HG03196 (cell line): ENCODE data around the gene MARCO.

Source experiments
- ATAC-seq: cut with Tn5 transposase; IDR thresholded peaks from one replicate; pipeline ENCODE4 v1.9.1; 2021; ENCODE audit not compliant: unreplicated experiment

Gene MARCO

DNA sequence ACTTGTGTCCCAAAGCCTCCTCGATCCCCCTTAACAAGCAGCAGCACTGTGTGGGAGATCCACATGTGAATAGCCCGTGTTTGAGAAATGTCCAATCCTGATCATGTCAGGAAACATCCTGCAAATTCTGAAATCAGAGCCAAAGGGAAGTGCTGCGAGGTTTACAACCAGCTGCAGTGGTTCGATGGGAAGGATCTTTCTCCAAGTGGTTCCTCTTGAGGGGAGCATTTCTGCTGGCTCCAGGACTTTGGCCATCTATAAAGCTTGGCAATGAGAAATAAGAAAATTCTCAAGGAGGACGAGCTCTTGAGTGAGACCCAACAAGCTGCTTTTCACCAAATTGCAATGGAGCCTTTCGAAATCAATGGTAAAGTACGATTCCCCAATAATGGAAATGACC lies at the start of gene MARCO:
TSS of gene MARCO (plus strand) at position 164 of the 400 bp plus-strand sequence. CDS start at position 271, 107 bp downstream.
- ATAC-seq = no peak

- no peak for ATAC-seq
Observed at GRCh38 chr2:118893100-118893499, 48.9 kb upstream of the MARCO start.

DNA sequence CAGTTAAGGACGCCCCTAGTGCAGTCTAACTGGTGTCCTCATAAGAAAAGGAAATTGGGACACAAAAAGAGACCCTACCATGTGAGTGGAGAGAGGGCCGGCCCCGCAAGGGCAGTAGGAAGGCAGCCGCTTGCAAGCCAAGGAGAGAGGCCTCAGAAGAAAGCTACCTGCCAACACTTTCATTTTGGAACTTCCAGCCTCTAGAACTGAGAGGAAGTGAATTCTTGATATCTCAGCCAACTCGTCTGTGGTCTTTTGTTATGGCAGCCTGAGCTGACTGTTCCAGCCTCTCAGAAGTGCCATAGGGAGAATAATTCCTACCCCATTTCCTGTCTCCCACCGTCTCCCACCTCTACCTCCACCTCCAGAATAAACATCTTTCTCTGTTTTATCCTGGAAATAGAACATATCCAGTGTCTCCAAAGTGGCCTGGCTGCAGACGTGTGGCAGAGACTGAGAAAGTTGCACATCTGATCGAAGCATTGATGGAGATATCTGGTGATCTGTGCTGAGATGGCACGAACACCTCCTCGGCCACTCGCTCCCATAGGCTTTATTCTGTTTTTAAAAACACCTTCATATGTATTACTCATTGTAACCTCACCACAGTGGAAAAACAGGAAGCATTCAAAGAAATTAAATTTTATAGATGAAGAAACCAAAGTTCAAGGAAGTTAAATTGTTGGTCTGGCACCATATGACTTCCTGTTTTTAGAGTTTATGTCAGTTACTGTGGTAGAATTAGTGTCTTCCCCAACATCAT lies 39.5 kb upstream of the MARCO start:
- no peak for ATAC-seq

DNA sequence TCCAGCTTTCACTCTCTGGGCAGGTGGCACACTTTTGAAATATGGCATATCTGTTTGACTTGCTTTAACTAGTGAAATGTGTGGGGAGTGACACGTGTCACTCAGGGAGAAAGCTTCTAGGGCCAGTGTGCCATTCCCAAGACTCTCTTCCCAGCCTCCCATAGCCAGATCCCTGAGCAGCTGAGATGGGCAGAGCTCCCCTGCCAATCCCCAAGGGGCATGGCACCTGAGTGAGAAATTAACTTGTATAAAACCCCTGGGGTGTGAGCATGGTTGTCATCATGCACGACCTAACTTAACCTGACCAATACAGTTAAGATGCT lies 39.0 kb upstream of the MARCO start:
- ATAC-seq = no peak

DNA sequence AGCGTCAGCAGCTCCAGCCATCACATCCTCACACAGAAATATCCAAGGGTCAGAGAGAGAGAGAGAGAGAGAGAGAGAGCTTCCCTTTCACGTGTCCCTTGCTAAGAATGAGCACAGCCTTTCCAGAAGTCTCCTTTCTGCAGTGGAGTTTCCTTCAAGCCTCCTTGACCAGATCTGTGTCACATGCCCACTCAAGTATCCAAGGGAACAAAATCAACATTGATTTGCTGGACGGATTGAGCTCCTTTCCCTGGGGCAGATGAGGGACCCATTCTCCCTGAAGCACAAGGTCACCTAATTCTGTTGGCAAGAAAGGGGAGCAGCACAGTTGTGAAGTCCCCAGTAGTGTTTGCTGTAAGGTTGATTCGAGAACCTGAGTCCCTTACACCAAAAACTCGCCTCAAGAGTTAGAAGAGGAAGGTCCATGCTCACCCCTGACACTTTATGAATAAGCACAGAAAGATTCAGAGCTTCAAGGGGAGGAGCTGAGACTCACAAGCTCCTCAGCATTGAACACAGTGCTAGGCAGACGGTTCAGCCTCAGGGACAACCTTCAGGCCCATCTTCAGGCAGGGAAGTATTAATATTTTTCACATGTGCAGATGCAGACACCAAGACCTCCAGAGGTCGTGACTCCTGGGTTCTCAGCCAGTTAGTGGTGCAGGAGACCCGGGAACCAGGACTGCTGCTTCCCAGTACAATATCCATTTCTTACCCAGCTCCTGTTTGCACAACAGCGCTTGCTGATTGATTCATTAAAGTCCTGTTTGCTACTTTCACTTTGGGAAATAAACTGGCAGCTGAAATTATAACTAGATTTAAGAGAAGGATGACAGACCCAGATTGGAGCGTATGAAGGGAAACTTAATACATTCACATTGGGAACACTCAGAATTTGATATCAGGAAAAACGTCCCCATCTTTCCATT lies 38.2 kb upstream of the MARCO start:
- ATAC-seq = no peak

GRCh38 chr2:118905206-118905605 lies 36.8 kb upstream of the MARCO start:
- no peak for ATAC-seq

DNA sequence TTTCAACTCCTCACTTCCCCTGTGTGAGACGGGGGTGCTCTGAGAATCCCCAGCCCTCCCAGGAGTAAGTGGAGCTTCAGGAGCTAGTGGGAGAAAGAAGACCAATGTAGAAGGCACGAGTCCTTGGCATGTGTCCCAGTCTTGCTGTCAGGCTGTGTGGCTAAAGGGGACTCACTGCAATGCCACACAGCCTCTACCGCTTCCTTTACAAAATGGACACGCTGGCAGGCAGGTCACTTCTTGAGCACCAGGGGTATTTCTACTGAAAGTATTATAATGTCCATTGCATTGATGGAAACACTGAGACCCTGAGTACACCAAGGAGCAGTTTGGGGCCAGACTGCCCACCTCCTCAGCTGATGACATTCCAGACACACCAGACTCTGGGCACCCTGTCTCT lies 35.8 kb upstream of the MARCO start:
- ATAC-seq = no peak

DNA sequence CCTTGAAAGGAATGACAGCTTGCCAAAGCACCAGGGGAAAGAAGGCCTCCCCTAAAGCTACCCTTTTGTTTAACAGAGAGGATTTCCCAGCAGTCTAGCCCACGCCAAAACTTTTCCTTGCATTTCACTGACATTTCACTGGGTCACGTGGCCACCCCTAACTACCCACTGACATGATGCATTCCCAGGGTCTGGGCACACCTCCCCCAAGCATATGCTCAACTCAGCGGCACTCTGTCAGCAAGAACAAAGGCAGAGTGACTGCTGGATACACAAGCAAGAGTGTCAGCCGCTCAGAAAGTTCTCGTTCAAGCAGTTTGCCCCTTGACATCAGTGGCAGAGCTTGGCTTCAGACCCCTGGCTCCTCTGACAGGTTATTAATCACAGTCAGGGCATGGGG lies 34.2 kb upstream of the MARCO start:
- no peak for ATAC-seq

DNA sequence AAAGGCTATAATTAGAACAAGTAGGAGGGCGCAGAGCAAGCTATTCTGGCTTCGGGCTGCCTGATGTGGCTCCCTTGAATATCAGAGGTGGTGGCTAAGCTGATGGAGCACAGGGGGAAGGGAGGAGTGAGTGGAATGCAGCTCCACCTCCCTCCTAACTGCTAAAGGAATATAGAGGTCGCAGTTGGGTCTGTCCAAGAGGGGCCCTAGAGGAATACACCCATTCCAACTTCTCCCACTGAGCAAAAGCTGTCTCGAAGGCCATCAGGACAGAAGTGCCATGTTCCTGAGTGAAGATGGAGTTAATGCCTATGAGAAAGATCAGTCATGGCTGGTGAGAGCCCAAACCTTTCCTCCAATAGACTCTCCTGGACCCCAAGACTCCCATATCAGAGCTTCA lies 32.8 kb upstream of the MARCO start:
- ATAC-seq = no peak

DNA sequence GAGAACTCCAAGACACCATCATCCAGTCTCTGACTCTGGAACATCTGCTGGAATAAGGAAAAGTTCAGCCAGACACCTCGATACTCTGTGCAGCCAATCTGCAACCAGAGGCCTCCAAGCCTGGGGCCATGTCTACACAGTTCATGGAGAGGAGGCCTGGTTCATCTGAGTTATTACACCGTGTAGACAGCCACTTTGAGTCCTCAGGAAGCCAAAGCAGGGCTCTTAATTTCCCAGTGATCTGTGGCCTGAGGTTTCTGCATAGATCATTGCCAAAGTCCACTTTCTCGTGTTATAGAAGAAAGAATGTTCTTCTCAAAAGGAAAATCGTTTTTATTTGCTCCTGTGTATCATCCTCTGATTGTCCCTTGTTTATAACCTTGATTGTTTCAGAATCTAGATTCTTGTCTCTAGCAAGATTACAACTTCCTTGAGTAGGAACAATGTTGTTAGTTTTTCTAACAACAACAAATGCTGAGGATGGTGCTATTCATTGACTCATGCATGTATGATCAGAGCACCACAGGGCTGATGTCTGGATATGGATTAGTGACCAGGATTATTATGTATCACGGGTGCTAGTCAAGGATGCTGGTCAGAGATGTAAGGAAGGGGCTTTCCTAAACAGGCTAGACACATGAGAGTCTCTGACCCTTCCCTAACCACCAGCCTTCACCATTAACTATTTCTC lies 30.7 kb upstream of the MARCO start:
- no peak for ATAC-seq

- ATAC-seq = no peak
Observed at GRCh38 chr2:118911936-118912335, 30.1 kb upstream of the MARCO start.

- ATAC-seq = no peak
Observed at GRCh38 chr2:118913131-118913802, 28.7 kb upstream of the MARCO start.

DNA sequence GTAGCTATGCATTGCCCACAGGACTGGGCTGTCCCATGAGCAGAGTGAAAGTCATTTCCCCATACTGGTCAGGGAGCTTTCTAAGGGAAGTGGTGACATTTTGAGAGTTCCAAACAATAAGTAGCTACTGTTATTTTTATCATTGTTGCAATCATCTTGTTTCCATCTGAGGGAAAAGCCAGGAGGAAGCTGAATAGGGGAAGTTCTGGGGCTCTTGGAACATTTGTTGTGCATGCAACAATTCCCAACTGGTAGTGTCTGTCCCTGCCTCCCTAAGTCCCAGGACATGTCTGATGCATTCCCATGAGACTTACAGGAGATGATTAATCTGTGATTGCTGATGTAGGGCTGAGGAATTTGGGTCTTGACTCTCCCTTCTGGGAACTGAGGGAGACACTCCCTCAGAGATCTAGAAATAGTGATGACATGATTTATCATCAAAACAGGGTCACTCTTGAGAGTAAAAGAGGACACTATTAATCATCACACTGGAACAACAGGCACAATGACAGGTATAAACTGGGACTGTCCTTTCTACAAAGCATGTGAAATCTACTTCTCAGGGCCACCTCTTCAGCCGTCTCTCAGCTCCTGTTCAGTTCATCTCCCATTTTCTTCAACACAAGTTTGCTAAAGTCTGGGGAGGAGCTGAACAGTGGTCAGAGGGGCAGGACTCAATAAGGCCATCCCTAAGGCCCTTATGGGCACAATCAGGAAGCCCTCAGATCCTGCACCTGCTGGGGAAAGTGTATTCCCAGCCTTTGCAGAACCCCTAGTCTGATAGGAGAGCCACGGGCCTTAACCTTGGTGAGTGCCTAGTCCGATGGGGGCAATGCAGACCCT lies 28.0 kb upstream of the MARCO start:
- ATAC-seq = no peak

GRCh38 chr2:118914721-118915453 lies 27.1 kb upstream of the MARCO start:
- ATAC-seq = no peak

- no peak for ATAC-seq
Observed at GRCh38 chr2:118918017-118918416, 24.0 kb upstream of the MARCO start.

DNA sequence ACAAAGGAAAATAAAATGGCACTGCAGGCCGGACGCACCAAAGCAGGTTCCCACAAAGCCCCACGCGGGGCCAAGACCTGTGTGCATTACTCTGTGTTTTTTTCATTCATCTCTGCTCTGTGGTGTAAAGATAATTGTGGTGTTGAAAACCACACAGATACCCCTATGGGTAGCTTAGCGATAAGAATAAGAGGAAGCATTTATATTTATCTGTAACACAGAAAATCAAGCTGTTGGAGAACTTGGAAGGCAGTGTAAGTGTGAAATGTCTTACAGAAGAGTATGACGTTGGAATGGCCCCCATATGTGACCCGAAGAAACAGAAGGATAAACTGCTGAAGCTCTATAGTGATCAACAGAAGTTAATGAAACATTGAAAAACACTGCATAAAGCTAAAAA lies 20.3 kb upstream of the MARCO start:
- no peak for ATAC-seq

DNA sequence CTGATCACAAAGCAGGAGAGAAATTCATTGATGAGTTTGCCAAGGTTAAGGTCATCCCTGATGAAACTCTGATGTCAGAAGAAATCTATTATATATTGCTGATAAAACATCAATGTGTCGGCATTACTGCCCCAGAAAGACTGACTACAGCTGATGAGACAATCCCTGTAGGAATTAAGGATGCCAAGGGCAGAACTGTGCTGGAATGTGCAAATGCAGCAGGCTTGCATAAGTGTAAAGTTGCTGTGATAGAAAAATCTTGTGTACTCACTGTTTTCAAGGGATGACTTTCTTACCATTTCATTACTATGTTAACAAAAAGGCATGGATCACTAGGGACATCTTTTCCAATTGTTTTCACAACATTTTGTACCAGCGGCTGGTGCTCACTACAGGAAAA lies 19.7 kb upstream of the MARCO start:
- no peak for ATAC-seq

- ATAC-seq = no peak
Observed at GRCh38 chr2:118923371-118923770, 18.6 kb upstream of the MARCO start.

DNA sequence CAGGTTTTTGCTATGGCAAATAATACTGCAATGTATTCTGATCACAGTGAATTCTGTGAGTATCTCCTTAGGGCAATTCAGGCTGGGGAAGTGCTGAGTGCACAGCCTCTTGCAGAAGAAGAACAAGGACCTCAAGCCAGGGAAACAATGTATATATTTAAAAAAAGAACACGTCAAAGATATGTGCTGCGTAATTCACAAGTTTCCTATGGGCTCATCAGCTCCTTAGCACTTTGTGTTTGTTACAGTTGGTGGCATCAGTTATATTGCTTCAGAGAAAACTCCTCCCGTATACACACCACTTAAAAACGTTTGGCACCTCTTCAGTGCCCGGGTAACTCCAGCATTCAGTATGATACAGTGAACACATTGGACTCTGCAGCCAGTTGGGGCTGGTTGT lies 16.5 kb upstream of the MARCO start:
- ATAC-seq = no peak

DNA sequence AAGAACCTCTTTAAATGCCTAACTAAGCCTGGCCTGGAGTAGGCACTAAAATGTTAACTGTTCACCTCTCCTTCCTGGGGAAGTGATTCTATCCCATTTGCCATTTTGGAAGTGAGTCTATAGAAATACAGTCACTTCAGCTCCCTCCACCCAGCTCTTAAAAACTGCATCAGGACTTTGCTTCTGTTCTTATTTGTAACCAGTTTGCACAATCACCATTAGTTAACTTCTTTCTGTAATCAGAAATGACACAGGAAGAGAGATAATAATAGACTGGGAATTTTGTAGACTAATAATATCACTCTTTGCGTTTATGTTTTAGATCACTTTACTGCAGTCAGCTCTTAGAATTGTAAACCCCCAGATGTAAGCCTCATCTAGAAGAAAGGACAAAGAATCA lies 16.0 kb upstream of the MARCO start:
- no peak for ATAC-seq
